ENCODE results near the gene DEFB118. TPM values are rescaled to one million over a fixed set of nuclear protein-coding genes. Genes with fewer than 3 reads are reported as not detected.

The DEFB118 gene
- total and polyA plus RNA-seq, 10 of the 15 experiments (the other 5 are each of a cell fraction or from before 2014, with no cell fraction given): not detected

GRCh38 chr20:31341470-31341869 is 26.9 kb upstream of the DEFB118 start (continued):
- TF ChIP-seq, protein P1, sequence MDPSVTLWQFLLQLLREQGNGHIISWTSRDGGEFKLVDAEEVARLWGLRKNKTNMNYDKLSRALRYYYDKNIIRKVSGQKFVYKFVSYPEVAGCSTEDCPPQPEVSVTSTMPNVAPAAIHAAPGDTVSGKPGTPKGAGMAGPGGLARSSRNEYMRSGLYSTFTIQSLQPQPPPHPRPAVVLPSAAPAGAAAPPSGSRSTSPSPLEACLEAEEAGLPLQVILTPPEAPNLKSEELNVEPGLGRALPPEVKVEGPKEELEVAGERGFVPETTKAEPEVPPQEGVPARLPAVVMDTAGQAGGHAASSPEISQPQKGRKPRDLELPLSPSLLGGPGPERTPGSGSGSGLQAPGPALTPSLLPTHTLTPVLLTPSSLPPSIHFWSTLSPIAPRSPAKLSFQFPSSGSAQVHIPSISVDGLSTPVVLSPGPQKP (IDR thresholded peaks at IDR 0.05; ENCODE audit: low read depth, low read length): no peak
- TF ChIP-seq WRNIP1 (IDR thresholded peaks at IDR 0.05; ENCODE audit: borderline replicate concordance, low read depth, low read length) (no peak), CHD4 (IDR thresholded peaks at IDR 0.05) (no peak), NFYA (IDR thresholded peaks at IDR 0.05; ENCODE audit: borderline replicate concordance, low read depth, low read length) (no peak)

DNA sequence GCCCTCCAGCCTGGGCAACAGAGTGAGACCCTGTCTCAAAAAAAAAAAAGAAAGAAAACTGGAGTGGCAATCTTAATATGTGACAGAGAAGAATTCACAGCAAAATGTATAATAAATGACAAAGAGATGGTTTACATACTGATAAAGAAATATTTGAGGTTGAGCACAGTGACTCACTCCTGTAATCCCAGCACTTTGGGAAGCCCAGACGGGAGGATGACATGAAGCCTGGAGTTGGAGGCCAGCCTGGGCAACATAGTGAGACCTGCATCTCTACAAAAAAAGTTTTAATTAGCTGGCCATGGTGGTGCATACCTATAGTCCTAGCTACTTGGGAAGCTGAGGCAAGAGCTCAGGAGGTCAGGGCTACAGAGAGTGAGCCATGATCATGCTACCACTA is 12.4 kb upstream of the DEFB118 start:
- Histone ChIP-seq H3K36me3 (ENCODE audit: control insufficient read depth in 2 of 2, insufficient read depth in 2 of 2, low read length in 1 of 2) (no peaks in the 10 kb centered on the region), H3K9me3 (replicated peaks; ENCODE audit: control insufficient read depth, insufficient read depth, low read length) (no peaks in the 10 kb centered on the region), H3K27me3 (replicated peaks in 1 of 2; ENCODE audit: control insufficient read depth in 2 of 2, insufficient read depth in 2 of 2, low read length in 1 of 2) (no peaks in the 10 kb centered on the region), H3K4me2 (ENCODE audit: control insufficient read depth, insufficient read depth) (no peak overlapping the region), H3K79me2 (ENCODE audit: control insufficient read depth, insufficient read depth, low read length) (no peaks in the 10 kb centered on the region), H4K20me1 (ENCODE audit: control insufficient read depth, insufficient read depth) (no peaks in the 10 kb centered on the region), H3K9ac (ENCODE audit: control insufficient read depth, insufficient read depth, low read length) (no peak overlapping the region), H3K27ac (ENCODE audit: control insufficient read depth, insufficient read depth) (no peak overlapping the region), H3K4me1 (ENCODE audit: control insufficient read depth, insufficient read depth, low read length) (no peaks in the 10 kb centered on the region), H2AFZ (ENCODE audit: control insufficient read depth, low read depth, low read length) (no peak overlapping the region), H3K4me3 (no peak overlapping the region)
- ChIA-PET POLR2A (no interaction called here), SMC1A (ENCODE audit: uncharacterized antibody, unreplicated experiment) (no interaction called here), CTCF (no interaction called here), RAD21 (ENCODE audit: unreplicated experiment) (no interaction called here)
- intact Hi-C loops (cut with micrococcal nuclease; ENCODE audit: unreplicated experiment) (no loop called here), in situ Hi-C loops (cut with MboI) (no loop called here)
- FAIRE-seq (no peak), DNase-seq (ENCODE audit: low read depth, low spot score) (no peak), ATAC-seq (no peak)
- WGBS (ENCODE audit: insufficient coverage, insufficient replicate concordance, low lambda C conversion rate, missing lambda C conversion rate): 0% methylated on average over 1 of the region's 1 CpG
- BruUV-seq (replicated peaks): no TSS peak
- no peak for TF ChIP-seq ATF3 (IDR thresholded peaks at IDR 0.05; ENCODE audit: borderline replicate concordance, extremely low read depth, low read depth, low read length)
- TF ChIP-seq STAT1 (conservative IDR thresholded peaks at IDR 0.05): no peak
- no peak for TF ChIP-seq SIN3A (IDR thresholded peaks at IDR 0.05; ENCODE audit: low read depth, low read length)
- TF ChIP-seq CBX3 (IDR thresholded peaks at IDR 0.05; ENCODE audit: borderline replicate concordance, low read depth): no peak
- no peak for TF ChIP-seq ZNF274 (IDR thresholded peaks at IDR 0.05; ENCODE audit: insufficient read depth, insufficient read length)
- TF ChIP-seq, protein P2, sequence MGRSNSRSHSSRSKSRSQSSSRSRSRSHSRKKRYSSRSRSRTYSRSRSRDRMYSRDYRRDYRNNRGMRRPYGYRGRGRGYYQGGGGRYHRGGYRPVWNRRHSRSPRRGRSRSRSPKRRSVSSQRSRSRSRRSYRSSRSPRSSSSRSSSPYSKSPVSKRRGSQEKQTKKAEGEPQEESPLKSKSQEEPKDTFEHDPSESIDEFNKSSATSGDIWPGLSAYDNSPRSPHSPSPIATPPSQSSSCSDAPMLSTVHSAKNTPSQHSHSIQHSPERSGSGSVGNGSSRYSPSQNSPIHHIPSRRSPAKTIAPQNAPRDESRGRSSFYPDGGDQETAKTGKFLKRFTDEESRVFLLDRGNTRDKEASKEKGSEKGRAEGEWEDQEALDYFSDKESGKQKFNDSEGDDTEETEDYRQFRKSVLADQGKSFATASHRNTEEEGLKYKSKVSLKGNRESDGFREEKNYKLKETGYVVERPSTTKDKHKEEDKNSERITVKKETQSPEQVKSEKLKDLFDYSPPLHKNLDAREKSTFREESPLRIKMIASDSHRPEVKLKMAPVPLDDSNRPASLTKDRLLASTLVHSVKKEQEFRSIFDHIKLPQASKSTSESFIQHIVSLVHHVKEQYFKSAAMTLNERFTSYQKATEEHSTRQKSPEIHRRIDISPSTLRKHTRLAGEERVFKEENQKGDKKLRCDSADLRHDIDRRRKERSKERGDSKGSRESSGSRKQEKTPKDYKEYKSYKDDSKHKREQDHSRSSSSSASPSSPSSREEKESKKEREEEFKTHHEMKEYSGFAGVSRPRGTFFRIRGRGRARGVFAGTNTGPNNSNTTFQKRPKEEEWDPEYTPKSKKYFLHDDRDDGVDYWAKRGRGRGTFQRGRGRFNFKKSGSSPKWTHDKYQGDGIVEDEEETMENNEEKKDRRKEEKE (IDR thresholded peaks at IDR 0.05): no peak
- TF ChIP-seq DPF2 (IDR thresholded peaks at IDR 0.05): no peak
- TF ChIP-seq NR2C2 (IDR thresholded peaks at IDR 0.05; ENCODE audit: borderline replicate concordance, control insufficient read depth, insufficient read length, low read depth): no peak
- TF ChIP-seq, protein P3, sequence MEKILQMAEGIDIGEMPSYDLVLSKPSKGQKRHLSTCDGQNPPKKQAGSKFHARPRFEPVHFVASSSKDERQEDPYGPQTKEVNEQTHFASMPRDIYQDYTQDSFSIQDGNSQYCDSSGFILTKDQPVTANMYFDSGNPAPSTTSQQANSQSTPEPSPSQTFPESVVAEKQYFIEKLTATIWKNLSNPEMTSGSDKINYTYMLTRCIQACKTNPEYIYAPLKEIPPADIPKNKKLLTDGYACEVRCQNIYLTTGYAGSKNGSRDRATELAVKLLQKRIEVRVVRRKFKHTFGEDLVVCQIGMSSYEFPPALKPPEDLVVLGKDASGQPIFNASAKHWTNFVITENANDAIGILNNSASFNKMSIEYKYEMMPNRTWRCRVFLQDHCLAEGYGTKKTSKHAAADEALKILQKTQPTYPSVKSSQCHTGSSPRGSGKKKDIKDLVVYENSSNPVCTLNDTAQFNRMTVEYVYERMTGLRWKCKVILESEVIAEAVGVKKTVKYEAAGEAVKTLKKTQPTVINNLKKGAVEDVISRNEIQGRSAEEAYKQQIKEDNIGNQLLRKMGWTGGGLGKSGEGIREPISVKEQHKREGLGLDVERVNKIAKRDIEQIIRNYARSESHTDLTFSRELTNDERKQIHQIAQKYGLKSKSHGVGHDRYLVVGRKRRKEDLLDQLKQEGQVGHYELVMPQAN (conservative IDR thresholded peaks at IDR 0.05): no peak
- no peak for TF ChIP-seq TBL1XR1 (IDR thresholded peaks at IDR 0.05; ENCODE audit: low read depth, low read length)
- no peak for TF ChIP-seq CHD4 (IDR thresholded peaks at IDR 0.05)
- TF ChIP-seq RUNX3 (IDR thresholded peaks at IDR 0.05; ENCODE audit: low read length): no peak

All from GM12878 (cell line).